NCI-H460 (cell line): ENCODE results near the gene TMPRSS11B. TPM values are rescaled to one million over a fixed set of nuclear protein-coding genes. Genes with fewer than 3 reads are reported as not detected.
"Not testable (repeated sequence)": the region's sequence is repeated elsewhere in the genome, so short reads cannot be mapped to it uniquely, and the experiment has no call there.

Source experiments
- DNase-seq: peaks from one replicate; pipeline ENCODE4 v3.0.0-alpha.2; 2016; ENCODE audit warnings: low read depth; ENCODE audit errors: extremely low read depth
- total RNA-seq: library from RNA; depleted of rRNA; stranded (reverse); fragments of >200 nt; shearing (Covaris generic); gene quantifications from 2 replicates; pipeline ENCODE4 v1.2.3, GENCODE V29; 2014; rRNA removed

The TMPRSS11B gene
- total RNA-seq, 1 experiment from 2014 or later: not detected

DNA sequence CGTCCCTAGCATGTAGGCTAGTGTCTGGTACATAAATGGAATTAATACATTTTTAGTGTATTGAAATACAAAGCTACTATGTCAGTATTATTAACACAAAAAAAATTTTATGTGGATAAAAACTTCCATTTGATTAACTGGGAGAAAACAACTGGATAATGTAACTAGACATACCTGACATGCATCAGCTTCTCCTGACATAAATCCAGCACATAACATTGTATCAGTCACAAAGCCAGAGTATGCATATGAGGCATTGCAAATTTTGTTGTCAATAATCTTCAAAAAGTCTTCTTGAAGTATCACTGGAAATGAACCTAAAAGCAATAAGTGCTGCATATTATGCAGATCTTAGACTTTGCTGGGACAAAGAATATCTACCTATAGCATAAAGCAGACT lies 16.9 kb downstream of the TMPRSS11B start:
- no peak for DNase-seq

DNA sequence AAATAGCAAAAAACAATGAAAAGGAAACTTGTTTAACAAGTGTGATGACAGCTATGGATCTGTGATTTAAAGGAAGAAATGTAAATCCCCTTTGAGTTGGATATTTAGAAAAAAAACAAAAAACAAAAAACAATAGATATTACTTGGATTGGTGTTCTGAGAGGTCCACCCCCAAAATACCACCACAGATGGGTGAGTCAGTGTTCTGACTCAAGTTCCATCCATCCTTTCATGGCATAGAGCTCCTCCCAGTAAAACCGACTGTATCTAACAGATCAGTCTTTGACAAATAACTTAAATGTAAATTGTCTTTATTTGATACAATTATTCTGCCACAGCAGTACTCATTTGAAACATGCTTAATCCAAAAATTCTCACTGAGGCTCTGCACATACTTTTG lies 27.4 kb downstream of the TMPRSS11B start:
- DNase-seq: no peak

DNA sequence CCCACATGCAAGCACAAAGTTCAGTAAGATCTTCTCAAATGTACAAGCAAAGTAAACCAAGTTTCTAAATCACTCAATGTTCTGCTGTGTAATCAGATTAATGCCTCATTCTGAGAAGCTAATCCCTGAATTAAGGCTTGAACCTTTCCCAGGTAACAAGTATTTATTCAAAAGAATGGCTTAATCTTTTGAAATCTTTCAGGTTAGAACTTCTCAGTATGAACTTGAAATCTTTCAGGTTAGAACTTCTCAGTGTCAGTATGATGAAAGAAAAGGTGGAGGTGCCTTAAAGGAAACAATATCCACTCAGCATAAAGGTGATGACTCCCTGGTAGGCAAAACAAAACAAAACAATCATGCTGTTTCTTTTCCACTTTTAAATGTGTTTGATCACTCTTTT lies 29.0 kb downstream of the TMPRSS11B start:
- DNase-seq: no peak

DNA sequence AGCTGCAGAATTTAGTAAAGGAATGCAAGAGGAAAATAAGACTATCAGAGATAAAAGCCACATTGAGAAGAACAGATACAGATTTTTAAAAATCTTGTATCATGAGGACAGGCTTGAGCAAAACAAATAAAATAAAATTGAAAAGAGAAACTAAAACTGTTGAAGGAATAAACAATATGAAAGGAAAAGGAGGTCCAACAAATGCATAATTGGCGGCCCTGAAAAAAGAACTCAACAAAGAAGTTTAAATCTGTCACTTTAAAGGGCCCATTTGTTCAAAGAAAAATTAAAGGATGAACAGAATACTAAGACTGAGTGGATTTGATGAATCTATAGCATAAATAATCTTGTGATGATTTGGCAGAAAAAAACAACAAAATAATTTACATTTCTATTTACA lies 36.5 kb downstream of the TMPRSS11B start:
- no peak for DNase-seq

DNA sequence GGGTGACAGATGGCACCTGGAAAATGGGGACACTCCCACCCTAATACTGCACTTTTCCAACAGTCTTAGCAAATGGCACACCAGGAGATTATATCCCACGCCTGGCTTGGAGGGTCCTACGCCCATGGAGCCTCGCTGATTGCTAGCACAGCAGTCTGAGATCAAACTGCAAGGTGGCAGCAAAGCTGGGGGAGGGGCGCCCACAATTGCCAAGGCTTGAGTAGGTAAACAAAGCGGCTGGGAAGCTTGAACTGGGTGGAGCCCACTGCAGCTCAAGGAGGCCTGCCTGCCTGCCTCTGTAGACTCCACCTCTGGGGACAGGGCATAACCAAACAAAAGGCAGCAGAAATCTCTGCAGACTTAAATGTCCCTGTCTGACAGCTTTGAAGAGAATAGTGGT lies 51.2 kb downstream of the TMPRSS11B start:
- not testable (repeated sequence) for DNase-seq

DNA sequence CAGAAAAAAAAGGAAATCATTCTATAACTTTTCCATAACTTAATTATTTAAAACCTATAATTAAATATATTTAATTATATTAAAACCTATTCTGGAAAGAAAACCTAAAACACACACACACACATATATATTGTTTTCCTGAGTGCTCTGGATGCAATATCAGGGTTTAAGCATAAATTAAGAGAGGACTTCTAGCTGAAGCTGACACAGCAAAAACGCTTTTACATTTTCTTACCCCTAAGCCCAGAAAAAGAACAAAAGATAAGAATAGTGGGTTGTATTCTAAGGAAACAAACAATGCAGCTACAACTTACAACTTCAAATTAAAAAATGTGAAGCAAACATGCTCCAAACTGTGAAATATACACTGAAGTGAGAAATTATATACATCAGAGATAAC lies 52.3 kb downstream of the TMPRSS11B start:
- no peak for DNase-seq

DNA sequence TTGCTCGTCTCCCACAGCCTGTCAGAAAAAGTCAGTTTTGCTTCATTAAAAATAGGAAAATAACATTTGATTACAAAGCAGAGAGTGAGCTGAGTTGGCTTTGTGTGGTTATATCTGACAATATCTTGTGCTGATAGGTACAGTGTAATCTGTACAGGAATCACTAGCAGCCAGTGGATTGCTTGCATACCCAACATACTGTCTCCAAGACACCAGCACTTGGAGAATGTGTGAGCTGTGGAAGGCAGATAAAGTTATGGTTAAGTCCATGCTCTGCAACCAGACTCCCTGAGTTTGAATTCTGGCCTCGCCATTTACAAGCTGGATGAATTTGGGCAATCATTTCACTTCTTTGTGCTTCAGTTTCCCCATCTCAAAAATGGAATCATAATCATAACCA lies 58.3 kb downstream of the TMPRSS11B start:
- no peak for DNase-seq

DNA sequence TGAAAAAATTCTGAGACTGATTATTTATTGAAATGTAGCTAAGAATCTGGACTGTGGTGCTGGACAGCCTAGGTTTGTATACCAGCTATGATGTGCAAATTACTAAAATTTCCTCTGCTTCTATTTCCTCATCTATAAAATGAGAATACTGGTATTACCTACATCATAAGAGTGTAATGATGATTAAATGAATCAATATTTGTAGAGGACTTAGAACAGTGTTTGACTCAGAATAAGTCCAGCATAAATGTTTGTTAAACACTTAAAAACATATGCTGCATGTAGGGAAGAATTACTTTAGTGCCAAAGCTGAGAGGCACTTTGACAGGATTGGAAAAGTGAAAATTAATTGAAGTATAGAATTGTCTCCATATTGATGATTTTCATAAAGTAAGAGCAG lies 60.6 kb downstream of the TMPRSS11B start:
- no peak for DNase-seq

DNA sequence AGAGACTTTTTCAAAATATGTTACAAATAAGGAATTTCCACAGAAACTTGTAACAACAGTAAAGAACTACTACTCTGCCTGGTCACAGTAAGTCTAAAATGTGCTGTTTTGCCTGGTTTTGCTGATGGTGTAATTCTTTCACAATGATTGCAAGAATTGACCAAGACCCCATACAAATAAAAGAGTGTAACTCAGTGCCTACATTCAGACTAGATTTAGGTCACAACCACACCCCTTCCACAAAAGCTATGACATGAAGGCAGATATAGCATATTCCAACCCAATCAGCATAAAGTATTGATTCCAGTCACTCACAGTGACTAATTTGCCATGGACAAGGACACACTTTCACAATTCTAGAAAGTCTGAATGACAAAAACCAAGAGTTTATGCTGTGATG lies 62.1 kb downstream of the TMPRSS11B start:
- DNase-seq: no peak

DNA sequence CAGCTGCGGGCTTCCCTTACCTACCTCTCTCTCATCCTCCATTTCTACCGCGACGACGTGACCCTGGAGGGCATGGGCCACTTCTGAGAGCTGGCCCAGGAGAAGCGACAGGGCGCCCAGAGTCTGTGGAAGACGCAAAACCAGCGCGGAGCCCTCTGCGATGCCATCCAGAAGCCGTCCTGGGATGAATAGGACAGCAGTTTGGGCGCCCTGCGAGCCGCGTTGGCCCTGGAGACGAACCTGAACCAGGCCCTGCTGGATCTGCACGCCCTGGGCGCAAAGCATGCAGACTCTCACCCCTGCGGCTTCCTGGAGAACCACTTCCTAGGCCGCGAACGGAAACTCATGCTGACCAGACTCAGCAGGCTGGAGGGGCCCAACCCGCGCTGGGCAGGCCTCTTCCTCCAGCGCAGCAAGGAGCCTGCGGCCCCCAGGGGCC lies 63.1 kb downstream of the TMPRSS11B start:
- DNase-seq: no peak

DNA sequence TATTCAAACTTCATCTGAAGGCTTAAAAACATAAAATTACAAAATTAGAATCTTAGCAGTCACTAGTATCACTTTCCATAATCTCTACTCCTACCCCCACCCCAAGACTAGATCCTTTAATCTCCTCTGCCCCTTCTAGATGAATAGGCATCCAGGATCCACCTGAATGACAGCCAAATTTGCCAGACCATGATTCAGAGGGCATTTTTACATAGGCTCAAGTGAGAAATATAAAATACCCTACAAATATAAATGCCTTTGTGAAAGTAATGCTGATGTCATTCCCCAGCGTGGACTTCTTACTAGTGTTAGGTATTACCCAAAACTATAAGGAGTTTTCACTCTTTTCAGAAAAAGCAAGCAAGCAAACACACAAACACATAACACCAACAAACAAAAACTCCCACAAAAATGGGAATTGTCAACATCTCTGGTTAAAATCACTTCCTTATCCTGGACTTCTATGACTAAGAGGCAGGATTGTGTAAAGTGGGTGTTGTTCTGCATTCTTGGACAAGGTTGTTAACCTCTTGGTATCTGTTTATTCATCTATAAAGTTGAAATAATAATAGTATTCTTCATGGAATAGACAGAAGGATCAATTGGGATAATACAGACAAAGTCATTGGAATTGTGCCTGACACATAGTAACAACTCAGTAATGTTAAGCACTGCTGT lies 64.5 kb downstream of the TMPRSS11B start:
- no peak for DNase-seq

DNA sequence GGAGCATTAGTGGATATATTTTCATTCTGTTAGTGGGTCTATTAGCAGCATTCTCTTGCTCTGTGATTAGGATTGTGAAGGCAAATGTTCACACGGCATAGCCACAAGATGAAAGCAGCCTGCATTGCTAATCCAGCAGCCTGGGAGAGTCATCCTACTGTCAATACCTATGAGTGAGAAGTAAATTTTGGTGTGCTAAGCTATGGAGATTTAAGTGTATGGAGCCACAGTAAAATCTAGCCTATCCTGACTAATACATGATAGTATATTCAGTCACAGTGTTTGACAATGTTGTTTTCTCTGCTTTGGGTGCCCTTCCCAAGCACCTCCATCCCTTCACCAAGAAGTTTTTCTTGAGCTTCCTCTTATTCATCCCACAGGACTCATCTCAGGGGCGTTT lies 68.6 kb downstream of the TMPRSS11B start:
- no peak for DNase-seq

Other genes starting within 250 kb of the TMPRSS11B start
- not detected in 2 replicates for gene TMPRSS11F, start 115.8 kb downstream of the TMPRSS11B start, total RNA-seq
- gene YTHDC1, start 104.4 kb upstream of the TMPRSS11B start, total RNA-seq: 34.8 and 38.8 TPM in 2 replicates
- not detected in 2 replicates for gene TMPRSS11E, start 201.8 kb upstream of the TMPRSS11B start, total RNA-seq